CD14-positive monocyte (primary cell): ENCODE results near the gene HEMK1. TPM values are rescaled to one million over a fixed set of nuclear protein-coding genes. Genes with fewer than 3 reads are reported as not detected.

Source experiments
- DNase-seq, 3 donors: peaks; one replicate each; pipeline ENCODE4 v3.0.0-alpha.2; 2011 to 2022
- H2AFZ ChIP-seq: 2 replicates; pipeline ENCODE4 v1.6.0; 2012; ENCODE audit warnings: mild to moderate bottlenecking, low read depth, low read length, inconsistent platforms; ENCODE audit not compliant: insufficient read depth, poor library complexity, severe bottlenecking
- H3K27ac ChIP-seq, 2 donors: 1 replicate in 1 of 2; 2 replicates in 1 of 2; pipeline ENCODE4 v1.5.1; 2012 to 2013; ENCODE audit warnings: low read length in 2 of 2, control low read depth in 1 of 2, inconsistent platforms in 1 of 2, low read depth in 1 of 2, mild to moderate bottlenecking in 1 of 2
- H3K27me3 ChIP-seq, 2 donors: one replicate each; pipeline versions ENCODE4 v1.6.0 to v1.6.1; 2011 to 2013; ENCODE audit warnings: low read length in 2 of 2; ENCODE audit not compliant: control insufficient read depth in 2 of 2, insufficient read depth in 2 of 2
- H3K36me3 ChIP-seq, 2 donors: replicated peaks in 1 of 2; 1 replicate in 1 of 2; 2 replicates in 1 of 2; pipeline versions ENCODE4 v1.5.1 to v1.6.1; 2012 to 2013; ENCODE audit warnings: low read length in 2 of 2, control low read depth in 1 of 2, inconsistent platforms in 1 of 2, mild to moderate bottlenecking in 1 of 2; ENCODE audit not compliant: insufficient read depth in 2 of 2, control insufficient read depth in 1 of 2
- H3K4me1 ChIP-seq, 2 donors: 1 replicate in 1 of 2; 2 replicates in 1 of 2; pipeline versions ENCODE4 v1.5.1 to v1.6.1; 2012 to 2013; ENCODE audit warnings: low read length in 2 of 2, control low read depth in 1 of 2, inconsistent platforms in 1 of 2, mild to moderate bottlenecking in 1 of 2, moderate library complexity in 1 of 2; ENCODE audit not compliant: insufficient read depth in 2 of 2, control insufficient read depth in 1 of 2
- H3K4me2 ChIP-seq: replicated peaks from 2 replicates; pipeline ENCODE3; 2012; ENCODE audit warnings: low read length, moderate library complexity, mild to moderate bottlenecking; ENCODE audit not compliant: poor library complexity, severe bottlenecking; ENCODE audit errors: extremely low read depth
- H3K4me3 ChIP-seq, 3 experiments: fragments of 200-600 bp in 1 of 3; sonication (generic) in 1 of 3; replicated peaks in 1 of 3; 1 replicate in 2 of 3; 2 replicates in 1 of 3; pipeline ENCODE4 v1.5.1; 2011 to 2013; ENCODE audit warnings: low read length in 3 of 3, mild to moderate bottlenecking in 3 of 3, control low read depth in 2 of 3, low read depth in 2 of 3, inconsistent platforms in 1 of 3, moderate library complexity in 1 of 3
- H3K79me2 ChIP-seq: 2 replicates; pipeline ENCODE4 v1.6.0; 2012; ENCODE audit warnings: mild to moderate bottlenecking, control low read depth, inconsistent platforms, low read length, moderate library complexity; ENCODE audit not compliant: insufficient read depth
- H3K9ac ChIP-seq: 2 replicates; pipeline ENCODE4 v1.6.0; 2017; ENCODE audit warnings: low read length, mild to moderate bottlenecking; ENCODE audit not compliant: insufficient read depth, poor library complexity, severe bottlenecking
- H3K9me3 ChIP-seq, 2 donors: replicated peaks in 1 of 2; 1 replicate in 1 of 2; 2 replicates in 1 of 2; pipeline versions ENCODE4 v1.5.1 to v1.6.1; 2012 to 2013; ENCODE audit warnings: low read length in 2 of 2, control low read depth in 1 of 2; ENCODE audit not compliant: control insufficient read depth in 1 of 2, insufficient read depth in 1 of 2
- H4K20me1 ChIP-seq: 2 replicates; pipeline ENCODE4 v1.6.0; 2012; ENCODE audit warnings: mild to moderate bottlenecking, low read length, control low read depth, moderate library complexity; ENCODE audit not compliant: insufficient read depth
- H3K27ac Mint-ChIP-seq, 7 donors: one replicate each; pipeline ENCODE4 v1.8.0; 2020; ENCODE audit warnings: mild to moderate bottlenecking in 7 of 7, mixed read lengths in 7 of 7, moderate library complexity in 6 of 7, inconsistent platforms in 2 of 7
- H3K27me3 Mint-ChIP-seq, 3 donors: one replicate each; pipeline ENCODE4 v1.8.0; 2021 to 2022; ENCODE audit warnings: low read depth in 3 of 3, mild to moderate bottlenecking in 3 of 3, mixed read lengths in 3 of 3, moderate library complexity in 3 of 3, inconsistent platforms in 1 of 3
- H3K36me3 Mint-ChIP-seq, 2 donors: one replicate each; pipeline ENCODE4 v1.8.0; 2020; ENCODE audit warnings: mixed read lengths in 2 of 2, inconsistent platforms in 1 of 2, mild to moderate bottlenecking in 1 of 2
- H3K4me1 Mint-ChIP-seq: one replicate; pipeline ENCODE4 v1.8.0; 2020; ENCODE audit warnings: mild to moderate bottlenecking, mixed read lengths
- H3K4me3 Mint-ChIP-seq, 2 donors: one replicate each; pipeline ENCODE4 v1.8.0; 2020; ENCODE audit warnings: mild to moderate bottlenecking in 2 of 2, mixed read lengths in 2 of 2, moderate library complexity in 1 of 2
- H3K9me3 Mint-ChIP-seq, 7 donors: one replicate each; pipeline ENCODE4 v1.8.0; 2020 to 2022; ENCODE audit warnings: mixed read lengths in 7 of 7, mild to moderate bottlenecking in 6 of 7, moderate library complexity in 6 of 7, inconsistent platforms in 2 of 7
- CTCF ChIP-seq: fragments of 200-600 bp; IDR thresholded peaks from one replicate; pipeline ENCODE4 v1.8.0; 2022; ENCODE audit warnings: antibody characterized with exemption, mild to moderate bottlenecking
- WGBS: methylation state at CpG from one replicate; pipeline ENCODE4 v1.1.5; 2013; ENCODE audit warnings: missing lambda C conversion rate; ENCODE audit not compliant: insufficient coverage; 5-methylcytosine and 5-hydroxymethylcytosine counted together
- intact Hi-C, 2 donors: fragments of 100-400 bp; cut with micrococcal nuclease; formaldehyde crosslinking; loops; one replicate each; pipeline versions ENCODE4 v1.15.0 to v1.15.1; 2023
- polyA plus RNA-seq, 3 donors: library from polyadenylated mRNA; depleted of rRNA in 1 of 3; unstranded in 2 of 3; stranded (reverse) in 1 of 3; fragments of 300-500 nt in 2 of 3; fragments of >200 nt in 1 of 3; fragmentation: Illumina TruSeq in 2 of 3; gene quantifications; 1 replicate in 2 of 3; 2 replicates in 1 of 3; pipeline ENCODE4 v1.2.3, GENCODE V29; 2012 to 2021

The HEMK1 gene
- polyA plus RNA-seq, 3 donors = 10.1 to 14.0 (median 12.1) TPM

- DNase-seq = peak in 2 of 3 donors; percentile 30 to 35
- peaks cover 41 to 48% of the 10 kb centered on the region in 2 donors for H3K36me3 Mint-ChIP-seq
- WGBS = 28% methylated on average over 3 of the region's 5 CpGs
Observed at GRCh38 chr3:50609071-50609762, 39.9 kb downstream of the HEMK1 start.

GRCh38 chr3:50609763-50610085 lies 40.4 kb downstream of the HEMK1 start:
- intact Hi-C loops = loop anchor here (2.0 to 5.0 kb wide), 3 partner anchors 17 to 778 kb away; partner anchors contain the start of genes CYB561D2 (in 1 of the 2), MANF (in 1 of the 2) and NPRL2 (in 1 of the 2)
- H3K36me3 Mint-ChIP-seq = peaks cover 37 to 43% of the 10 kb centered on the region in 2 donors
- H3K4me1 Mint-ChIP-seq = peaks cover 87% of the 10 kb centered on the region

More at GRCh38 chr3:50609071-50609762, 39.9 kb downstream of the HEMK1 start:
- Histone ChIP-seq H4K20me1 (peaks cover 62% of the 10 kb centered on the region), H3K27me3 (no peaks in the 10 kb centered on the region), H3K9me3 (no peaks in the 10 kb centered on the region), H3K36me3 (peaks cover 22 to 35% of the 10 kb centered on the region in 2 donors), H3K4me2 (peak overlapping the region; percentile 96), H3K79me2 (peaks cover 75% of the 10 kb centered on the region), H3K4me1 (peaks cover 84 to 97% of the 10 kb centered on the region in 2 donors), H3K27ac (peak overlapping the region; percentile 17 to 83), H3K4me3 (peak overlapping the region in 2 of 3 experiments; percentile 82 to 93), H3K9ac (no peak overlapping the region), H2AFZ (no peak overlapping the region)
- Mint-ChIP-seq H3K4me3 (peak overlapping the region; percentile 93 to 97), H3K27ac (peak overlapping the region; percentile 53 to 86 (median 79)), H3K27me3 (peaks cover 0 to 4% (median 0%) of the 10 kb centered on the region in 3 donors), H3K4me1 (peaks cover 91% of the 10 kb centered on the region), H3K9me3 (no peaks in the 10 kb centered on the region)
- no peak for TF ChIP-seq CTCF
- intact Hi-C loops = loop anchor here in 1 of 2 donors (2.0 kb wide), 1 partner anchor 16 kb away; no protein-coding TSS in a partner anchor

More at GRCh38 chr3:50609763-50610085, 40.4 kb downstream of the HEMK1 start:
- DNase-seq = no peak
- Mint-ChIP-seq H3K27me3 (peaks cover 0 to 4% (median 0%) of the 10 kb centered on the region in 3 donors), H3K4me3 (peak overlapping the region; percentile 93 to 97), H3K27ac (peak overlapping the region in 6 of 7 donors; percentile 11 to 90 (median 69)), H3K9me3 (no peaks in the 10 kb centered on the region)
- H3K79me2 ChIP-seq = peaks cover 70% of the 10 kb centered on the region
- no peak for TF ChIP-seq CTCF
- peaks cover 19 to 30% of the 10 kb centered on the region in 2 donors for H3K36me3 ChIP-seq
- H3K27ac ChIP-seq = peak overlapping the region; percentile 69 to 83
- peaks cover 79 to 93% of the 10 kb centered on the region in 2 donors for H3K4me1 ChIP-seq
- H3K4me2 ChIP-seq = peak overlapping the region; percentile 96
- peaks cover 62% of the 10 kb centered on the region for H4K20me1 ChIP-seq
- no peaks in the 10 kb centered on the region for H3K27me3 ChIP-seq
- peak overlapping the region in 2 of 3 experiments; percentile 82 to 93 for H3K4me3 ChIP-seq
- no peak overlapping the region for H2AFZ ChIP-seq
- no peaks in the 10 kb centered on the region for H3K9me3 ChIP-seq
- WGBS = 56% methylated on average over 2 of the region's 3 CpGs
- H3K9ac ChIP-seq = peak overlapping the region; percentile 79
